ENCODE measurements around the gene POMC.
"Not testable (repeated sequence)": the region's sequence is repeated elsewhere in the genome, so short reads cannot be mapped to it uniquely, and the experiment has no call there.

Gene POMC

DNA sequence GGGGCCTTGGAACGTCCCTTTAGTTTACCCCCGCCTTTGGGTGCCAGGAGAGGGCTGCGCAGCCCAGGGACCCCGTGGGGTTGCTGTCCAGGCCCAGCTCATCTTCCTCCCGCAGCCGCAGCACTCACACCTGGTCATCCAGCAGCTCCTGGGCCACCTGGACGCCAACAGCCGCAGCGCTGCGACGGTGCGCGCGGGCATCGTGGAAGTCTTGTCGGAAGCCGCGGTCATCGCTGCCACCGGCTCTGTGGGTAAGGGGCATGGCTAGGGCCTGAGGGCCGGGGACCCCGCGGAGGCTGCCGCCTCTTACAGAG lies 37.2 kb downstream of the POMC start:
- DNase-seq: no peak

DNA sequence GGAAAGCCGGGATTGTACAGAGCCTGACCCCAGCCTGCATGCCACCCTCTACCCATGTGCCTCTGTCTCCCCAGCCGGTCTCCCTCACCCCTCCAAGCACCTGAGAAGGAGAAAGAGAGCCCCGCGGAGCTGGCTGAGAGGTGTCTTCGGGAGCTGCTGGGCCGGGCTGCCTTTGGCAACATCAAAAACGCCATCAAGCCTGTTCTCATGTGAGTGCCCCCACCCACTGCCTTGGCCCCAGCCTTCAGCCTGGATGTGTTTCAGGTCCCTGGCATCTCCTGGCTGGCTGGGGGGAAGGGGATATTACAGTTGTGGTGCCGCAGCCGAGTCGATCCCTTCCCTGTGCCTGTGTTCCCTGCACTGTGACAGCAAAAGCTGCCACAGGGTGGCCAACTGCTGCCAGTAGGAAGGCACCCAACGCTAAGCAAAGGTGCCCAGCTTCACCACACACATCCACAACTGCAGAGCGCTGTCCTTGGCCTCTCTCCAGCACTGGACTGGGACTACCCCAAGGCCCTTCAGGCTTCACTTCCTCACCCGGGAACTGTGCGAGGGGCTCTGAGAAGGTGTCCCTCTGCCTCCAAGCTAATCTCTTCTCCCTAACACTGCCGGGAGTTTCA lies 38.4 kb downstream of the POMC start:
- no peak for DNase-seq

DNA sequence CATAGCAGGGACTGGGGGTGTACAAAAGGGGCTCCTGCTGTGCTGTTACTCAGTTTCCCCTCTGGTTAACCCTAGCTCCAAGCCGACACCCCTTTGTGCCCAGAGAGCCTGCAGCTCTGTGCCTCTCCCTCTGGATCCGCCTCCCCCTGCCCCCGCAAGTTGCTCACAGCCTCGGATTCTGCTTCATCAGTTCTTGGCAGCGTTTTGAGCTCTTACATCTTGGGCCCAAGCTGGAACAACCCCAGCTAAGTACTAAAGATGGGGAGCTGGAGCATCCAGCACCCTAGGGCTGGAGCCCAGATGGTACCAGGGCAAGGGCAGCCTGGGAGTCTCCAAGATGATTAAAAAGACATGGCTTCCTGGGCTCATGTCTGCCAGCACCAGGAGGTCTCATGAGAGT lies 40.7 kb downstream of the POMC start:
- no peak for DNase-seq

DNA sequence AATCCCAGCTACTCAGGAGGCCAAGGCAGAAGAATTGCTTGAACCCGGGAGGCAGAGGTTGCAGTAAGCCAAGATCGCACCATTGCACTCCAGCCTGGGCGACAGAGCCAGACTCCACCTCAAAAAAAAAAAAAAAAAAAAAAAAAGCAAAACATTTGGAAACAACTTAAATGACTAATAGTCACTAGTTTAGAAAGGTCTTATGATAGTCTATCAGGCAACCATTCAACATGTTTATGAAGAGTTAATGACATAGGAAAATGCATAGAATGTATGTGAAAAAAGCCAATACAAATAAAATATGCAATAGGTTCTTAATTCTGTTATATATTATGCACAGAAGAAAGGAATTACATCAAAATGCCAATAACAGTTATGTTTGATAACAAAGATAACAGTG lies 41.3 kb downstream of the POMC start:
- not testable (repeated sequence) for DNase-seq

DNA sequence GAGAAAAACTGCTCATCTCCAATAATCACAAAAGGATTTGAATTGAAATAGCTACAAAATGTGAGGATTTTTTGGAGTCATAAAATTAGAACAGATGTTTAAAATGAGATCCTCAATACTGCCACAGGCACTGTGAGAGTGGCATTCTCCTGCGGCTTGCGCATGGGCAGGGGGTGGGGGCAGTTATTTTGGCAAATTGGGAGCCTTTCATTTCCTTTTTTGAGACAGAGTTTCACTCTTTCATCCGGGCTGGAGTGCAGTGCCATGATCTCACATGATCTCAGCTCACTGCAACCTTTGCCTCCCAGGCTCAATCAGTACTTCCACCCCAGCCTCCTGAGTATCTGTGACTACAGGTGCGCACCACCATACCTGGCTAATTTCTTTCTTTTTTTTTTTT lies 42.4 kb downstream of the POMC start:
- DNase-seq: no peak

DNA sequence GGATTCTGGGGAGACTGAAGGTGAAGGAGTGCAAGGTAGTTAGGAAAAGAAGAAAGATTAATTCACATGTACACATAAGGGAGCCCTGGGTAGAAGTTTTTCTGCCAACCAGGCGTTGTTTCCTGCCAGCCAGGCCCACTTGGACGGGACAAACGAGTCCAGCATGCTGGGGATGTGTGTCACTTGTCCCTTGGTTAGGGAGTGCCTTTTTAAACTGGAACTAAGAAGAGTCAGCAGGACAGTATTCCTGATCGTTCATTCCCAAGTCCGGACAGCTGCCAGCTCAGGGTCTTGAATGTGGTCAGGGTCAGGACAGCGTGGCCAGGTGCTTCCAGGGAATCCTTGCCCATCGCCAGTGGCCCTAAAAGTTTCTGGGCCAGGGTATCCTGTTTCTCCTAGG lies 43.2 kb downstream of the POMC start:
- no peak for DNase-seq

DNA sequence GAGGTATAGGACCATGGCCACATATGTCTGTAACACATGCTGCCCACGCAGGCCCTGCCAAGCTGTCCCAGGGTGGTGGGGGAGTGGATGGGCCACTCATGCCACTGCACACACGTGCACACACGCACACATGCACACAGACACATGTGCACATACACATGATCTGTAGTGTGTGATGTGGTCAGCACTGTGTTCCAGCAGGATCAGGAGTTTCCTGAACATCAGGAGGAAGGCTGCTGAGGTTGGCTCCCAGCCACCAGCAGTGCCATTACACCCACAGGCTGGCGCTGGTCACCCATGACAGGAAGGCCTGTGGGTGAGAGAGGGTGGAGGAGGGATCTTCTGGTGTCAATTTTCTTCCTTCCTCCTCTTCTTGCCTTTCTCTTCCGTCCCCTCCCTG lies 44.7 kb downstream of the POMC start:
- DNase-seq: no peak

DNA sequence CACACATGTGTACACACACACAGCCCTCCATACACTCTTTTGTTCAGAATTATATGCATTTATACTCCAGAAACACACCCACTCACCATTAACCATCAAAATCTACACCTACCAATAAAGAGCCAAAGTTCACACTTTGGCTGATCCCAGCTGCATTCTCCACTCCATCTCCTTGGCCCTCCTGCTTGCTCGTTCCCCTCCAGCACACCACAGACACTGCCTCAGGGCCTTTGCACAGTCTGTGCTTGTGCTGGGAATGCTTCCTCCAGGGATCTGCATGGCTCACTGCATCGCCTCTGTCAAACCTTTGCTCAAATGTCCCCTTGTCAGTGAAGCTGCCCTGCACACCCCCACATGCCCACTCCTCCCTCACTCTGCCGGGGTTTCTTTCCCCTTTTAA lies 46.0 kb downstream of the POMC start:
- no peak for DNase-seq

DNA sequence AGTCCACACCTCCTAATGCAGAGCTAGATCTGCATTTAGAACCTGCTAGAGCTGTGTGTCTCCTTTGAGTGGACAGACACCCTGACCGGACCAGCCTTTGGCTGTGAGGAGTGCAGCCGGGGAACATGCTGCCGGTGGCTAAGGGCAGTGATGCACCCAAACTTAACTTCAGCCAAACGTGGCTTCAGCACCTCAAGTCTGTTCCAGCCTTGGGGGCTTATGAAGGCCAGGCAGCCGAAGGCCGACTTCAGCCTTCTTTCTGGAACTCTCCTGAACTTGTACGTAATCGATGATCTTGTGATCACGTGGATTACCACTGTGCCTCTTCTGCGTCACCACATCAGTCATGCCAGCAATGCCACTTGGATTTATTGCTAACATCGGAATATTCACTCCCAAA lies 49.1 kb downstream of the POMC start:
- DNase-seq: no peak

DNA sequence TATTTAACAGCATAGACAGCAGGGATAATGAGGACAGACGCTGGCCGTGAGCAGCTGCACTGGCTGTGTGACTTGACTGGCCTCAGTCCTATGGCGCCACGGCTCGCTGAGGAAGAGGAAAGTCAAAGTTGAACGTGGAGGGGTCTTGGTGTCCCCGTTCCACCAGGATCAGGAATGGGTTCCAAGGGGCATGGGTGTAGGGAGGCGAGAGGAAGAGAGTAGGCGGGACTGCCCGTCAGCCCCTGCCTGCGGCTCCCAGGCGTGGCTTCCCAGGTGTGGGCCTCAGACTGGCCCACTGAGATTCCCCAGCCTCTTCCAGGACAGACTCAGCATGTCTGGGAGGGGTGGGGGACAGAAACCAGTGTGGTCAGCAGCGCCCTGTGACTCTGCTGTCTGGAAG lies 51.4 kb downstream of the POMC start:
- no peak for DNase-seq

DNA sequence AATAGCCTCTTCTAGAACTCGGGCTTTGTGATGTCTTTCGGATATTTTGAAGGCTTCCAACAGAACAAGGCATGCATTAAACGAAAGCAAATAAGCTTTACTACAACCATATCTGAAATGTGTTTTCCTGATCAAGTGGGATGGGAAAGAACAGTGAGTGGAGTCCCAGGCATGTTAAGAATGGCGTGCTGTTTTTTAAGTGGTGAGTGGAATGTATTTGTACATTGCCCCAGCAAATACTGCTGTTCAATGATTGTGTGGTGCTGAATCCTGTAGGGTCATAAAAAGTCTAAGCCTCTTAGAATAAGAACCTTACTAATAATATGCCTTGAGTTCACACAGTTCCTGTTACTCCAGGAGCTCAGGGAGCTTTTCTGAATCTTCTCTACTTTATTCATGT lies 52.5 kb downstream of the POMC start:
- no peak for DNase-seq

DNA sequence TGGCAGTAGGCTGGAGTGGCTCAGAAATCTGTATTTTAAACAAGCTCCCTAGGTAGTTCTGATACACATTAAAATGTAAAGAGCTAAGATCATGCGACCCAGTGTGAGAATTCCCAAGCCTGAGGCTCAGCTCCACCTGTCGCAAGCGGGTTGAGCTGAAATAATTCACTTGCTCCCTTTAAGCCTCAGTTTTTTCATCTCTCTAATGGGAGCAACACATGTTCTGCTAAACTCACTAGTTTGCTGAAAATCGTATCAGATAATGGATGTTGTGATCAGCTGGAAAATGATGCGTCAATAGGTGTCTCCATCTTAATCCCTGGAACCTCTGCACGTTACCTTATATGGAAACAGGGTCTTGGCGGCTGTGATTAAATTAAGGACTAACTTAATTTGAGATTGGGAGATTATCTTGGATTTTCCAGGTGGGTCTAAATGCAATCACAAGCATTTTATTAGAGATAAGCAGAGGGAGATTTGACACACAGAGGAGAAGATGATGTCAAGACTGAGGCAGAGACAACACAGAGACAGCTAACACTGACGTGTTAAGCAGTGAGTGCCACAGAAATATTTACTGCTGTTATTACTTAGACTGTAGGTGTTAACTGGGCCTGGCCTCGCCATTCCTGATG lies 53.0 kb downstream of the POMC start:
- no peak for DNase-seq

DNA sequence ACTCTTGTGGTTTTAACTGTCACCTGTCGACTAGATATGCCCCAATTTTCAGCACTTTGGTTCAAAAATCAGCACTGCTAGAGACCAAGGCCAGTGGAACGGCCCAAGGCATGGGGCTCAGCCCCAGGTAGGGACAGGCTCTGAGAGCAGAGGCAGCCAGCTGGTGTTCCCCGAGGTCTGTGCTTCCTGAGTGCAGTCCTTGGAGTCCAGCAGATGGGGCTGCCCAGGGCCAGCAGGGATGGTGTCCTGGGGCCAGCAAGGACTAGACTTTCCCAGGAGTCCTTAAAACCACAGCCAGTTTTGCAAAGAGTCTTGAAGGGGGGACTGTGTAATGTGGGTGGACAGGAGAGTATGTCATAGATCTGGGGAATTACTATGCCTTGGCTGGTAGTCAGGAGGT lies 56.3 kb downstream of the POMC start:
- DNase-seq: no peak
